Astrocyte of the spinal cord (primary cell): ENCODE measurements around the gene SRGAP3.

Experiments
- DNase-seq: peaks from one replicate; pipeline ENCODE4 v3.0.0; 2011; ENCODE audit warnings: low read depth, low spot score
- H3K4me3 ChIP-seq: 2 replicates; pipeline ENCODE4 v1.5.1; 2011; ENCODE audit warnings: low read depth, mild to moderate bottlenecking, low read length, moderate library complexity
- CTCF ChIP-seq: IDR thresholded peaks from 2 replicates; pipeline ENCODE4 v1.5.1; 2012; ENCODE audit warnings: low read depth, mild to moderate bottlenecking, low read length, inconsistent platforms
- in situ Hi-C: cut with HindIII; loops from 2 replicates; pipeline ENCODE4 v1.10.0; 2017; ENCODE audit warnings: low sequenced_read_pairs

SRGAP3 gene

GRCh38 chr3:9214185-9214584 is 35.3 kb downstream of the SRGAP3 start:
- no peak for TF ChIP-seq CTCF
- H3K4me3 ChIP-seq, result no peak overlapping the region
- in situ Hi-C loops, result no loop called here
- DNase-seq, result no peak

- no peak overlapping the region for H3K4me3 ChIP-seq
- DNase-seq, result no peak
- in situ Hi-C loops, result no loop called here
- no peak for TF ChIP-seq CTCF
Measured at GRCh38 chr3:9213019-9213634, 36.3 kb downstream of the SRGAP3 start.

- in situ Hi-C loops, result no loop called here
- peak; percentile 81 for DNase-seq
Measured at GRCh38 chr3:9211155-9211950, 38.1 kb downstream of the SRGAP3 start.

DNA sequence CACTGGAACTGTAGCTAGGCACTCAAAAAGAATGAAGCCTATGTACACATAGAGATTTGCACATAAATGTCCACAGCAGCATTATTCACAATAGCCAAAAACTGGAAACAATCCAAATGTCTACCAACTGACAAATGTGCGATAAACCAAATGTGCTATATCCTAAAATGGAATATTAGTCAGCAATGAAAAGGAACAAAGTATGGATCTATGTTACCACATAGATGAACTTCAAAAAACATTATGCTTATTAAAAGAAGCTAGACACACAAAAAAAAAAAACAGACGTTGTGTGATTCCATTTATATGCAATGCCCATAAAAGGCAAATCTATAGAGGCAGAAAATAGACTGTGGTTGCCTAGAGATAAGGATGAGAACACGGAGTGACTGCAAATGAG is 39.7 kb downstream of the SRGAP3 start:
- H3K4me3 ChIP-seq, result no peak overlapping the region
- TF ChIP-seq CTCF, result no peak
- no peak for DNase-seq
- in situ Hi-C loops, result no loop called here

More at GRCh38 chr3:9211155-9211950, 38.1 kb downstream of the SRGAP3 start:
- no peak overlapping the region for H3K4me3 ChIP-seq
- TF ChIP-seq CTCF, result no peak

DNA sequence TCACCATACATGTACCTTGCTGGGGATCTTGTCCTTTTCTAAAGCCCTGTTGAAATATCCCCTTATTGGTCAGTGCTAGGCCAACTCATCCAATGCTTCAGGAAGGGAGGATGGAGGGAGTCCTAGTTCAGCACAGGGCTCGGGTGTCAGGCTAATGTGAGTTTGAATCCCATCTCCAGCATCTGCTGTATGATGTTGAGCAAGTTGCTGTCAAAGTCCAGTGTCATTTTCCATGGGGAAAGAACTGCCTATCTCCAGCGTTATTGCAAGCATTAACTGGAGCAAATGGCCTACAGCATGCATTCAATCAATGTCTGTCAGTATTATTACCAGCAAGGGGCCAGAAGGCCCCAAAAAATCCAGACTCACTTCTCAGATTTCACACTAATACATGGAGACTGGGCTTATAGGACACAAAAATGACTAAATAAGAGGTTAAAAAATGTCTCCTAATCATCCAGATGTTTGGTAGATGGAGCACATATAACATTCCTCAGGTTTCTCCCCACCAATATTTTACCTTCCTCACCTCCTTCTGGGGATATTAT is 40.8 kb downstream of the SRGAP3 start:
- TF ChIP-seq CTCF, result no peak
- no peak overlapping the region for H3K4me3 ChIP-seq
- DNase-seq, result no peak
- in situ Hi-C loops, result no loop called here

GRCh38 chr3:9207116-9207763 is 42.2 kb downstream of the SRGAP3 start:
- TF ChIP-seq CTCF, result no peak
- no peak for DNase-seq
- no peak overlapping the region for H3K4me3 ChIP-seq
- in situ Hi-C loops, result no loop called here
